Activated T-cell treated with anti-CD3 and anti-CD28 coated beads, Interleukin-2, amount 50 U/mL, for 48 hours (primary cell): Measurements from ENCODE around the gene ARL2BP.
A peak's percentile ranks its signal among the peaks of the same experiment; 100 is the strongest.

Experiments
- DNase-seq, 2 experiments: peaks; one replicate each; pipeline ENCODE4 v3.0.0-alpha.2; 2020

Gene ARL2BP

DNA sequence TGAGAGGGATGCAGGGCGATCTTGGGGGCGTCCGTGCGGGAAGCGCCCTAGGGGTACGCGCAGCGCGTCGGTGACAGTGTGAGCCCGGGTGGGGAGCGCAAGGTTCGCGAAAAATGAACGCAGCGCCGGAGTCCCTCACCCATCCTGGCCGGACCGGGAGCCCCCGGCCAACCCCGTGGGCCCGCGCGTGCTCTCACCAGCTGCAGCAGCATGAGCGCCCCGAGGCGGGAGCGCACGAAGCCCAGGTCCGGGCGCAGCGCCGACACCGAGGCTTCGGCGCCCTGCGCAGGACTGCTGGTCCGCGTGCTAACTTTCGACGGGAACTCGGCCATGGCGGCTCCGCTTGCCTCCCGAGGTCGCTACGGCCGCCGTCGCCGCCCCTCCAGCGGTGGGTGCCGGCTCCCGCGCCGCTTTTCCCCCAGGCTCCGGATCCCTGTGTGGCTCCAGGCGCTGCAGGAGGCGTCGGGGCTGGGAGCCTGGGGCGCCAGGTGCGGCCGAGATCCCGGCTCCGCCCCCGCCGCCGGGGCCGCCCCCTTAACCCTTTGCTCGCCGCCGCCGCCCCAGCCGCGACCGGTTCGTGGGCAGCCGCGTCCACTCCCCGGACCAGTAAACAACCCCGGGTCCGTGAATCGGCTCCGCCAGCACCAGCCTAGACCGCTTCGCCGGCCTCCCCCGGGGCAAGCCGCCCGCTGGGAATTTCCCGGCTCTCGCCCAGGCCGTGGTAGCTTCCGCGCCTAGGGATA is 39.3 kb downstream of the ARL2BP start, which contains the start of gene PLLP:
PLLP (minus strand) TSS at position 464 of the 743 bp plus-strand sequence; CDS start at position 332, 132 bp downstream.
- DNase-seq: peak; percentile 57 to 69

DNA sequence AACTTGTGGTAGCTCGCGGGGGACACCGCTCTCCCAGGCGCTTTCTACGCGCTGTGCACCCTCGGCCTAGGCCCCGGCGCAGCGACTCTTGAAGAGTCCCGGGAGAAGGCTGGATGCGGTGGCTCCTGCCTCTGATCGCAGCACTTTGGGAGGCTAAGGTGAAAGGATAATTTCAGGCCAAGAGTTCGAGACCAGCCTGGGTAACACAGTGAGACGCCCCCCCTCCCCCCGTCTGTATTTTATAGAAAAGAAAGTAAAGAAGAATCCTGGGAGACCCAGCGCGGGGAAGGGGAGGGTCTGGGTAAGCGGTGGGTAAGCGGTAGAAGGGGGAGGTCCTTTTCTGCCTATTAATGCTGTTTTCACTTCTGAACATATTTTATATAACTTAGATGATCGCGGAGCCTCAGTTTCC is 39.9 kb downstream of the ARL2BP start:
- peak in 1 of 2 experiments; percentile 48 for DNase-seq

DNA sequence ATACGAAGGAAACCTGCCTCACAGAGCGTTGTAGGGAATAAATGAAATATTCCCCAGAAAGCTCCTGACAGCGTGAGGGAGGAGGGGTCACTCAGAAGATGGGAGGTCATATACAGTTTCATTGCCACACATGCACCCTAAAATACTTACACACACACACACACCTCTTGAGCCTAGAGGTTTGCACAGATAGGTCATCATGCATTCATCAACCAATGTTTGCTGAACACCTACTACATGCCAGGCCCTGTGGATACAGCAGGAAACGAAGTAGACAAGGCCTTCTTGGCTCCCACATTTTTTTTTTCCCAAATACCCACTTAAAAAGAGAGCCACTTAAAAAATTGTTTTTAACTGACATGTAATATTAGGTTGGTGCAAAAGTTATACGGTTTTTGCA is 40.3 kb downstream of the ARL2BP start:
- no peak for DNase-seq

DNA sequence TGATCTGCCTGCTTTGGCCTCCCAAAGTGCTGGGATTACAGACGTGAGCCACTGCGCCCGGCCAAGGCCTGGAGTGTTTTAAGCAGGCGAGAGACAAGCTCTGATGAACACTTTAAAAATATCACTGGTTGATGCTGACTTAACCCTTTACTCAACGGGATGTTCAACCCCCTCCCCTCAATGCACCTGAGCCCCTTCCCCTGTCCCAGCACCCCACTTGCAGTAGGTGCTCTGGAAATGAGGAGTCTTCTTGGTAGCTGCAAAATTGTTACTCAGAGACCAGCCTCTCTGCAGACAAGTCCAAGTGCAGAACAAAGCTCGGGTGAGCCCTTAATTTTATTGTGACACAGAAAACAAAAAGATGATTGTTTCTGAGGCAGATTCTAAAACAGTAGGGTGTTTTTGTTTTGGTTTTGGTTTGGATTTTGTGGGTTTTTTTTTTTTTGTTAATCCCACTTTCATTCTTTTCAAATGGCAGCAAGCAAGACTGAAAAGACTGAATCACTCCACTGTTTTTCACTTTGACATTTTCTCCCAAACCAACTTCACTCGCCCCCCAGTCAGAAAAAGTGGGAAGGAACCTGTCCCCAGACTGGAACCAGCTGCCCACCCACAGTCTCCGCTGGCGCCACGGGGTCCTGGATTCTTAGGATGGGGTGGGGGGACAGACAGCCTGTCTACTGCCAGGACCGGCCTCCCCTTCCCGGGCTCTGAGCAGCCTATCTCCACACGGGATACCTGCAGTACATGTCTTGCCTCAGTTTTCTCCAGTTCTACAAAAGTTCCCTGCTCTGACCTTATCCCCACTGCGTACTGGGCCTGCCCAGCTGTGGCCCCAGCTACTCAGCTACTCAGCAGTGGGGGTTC is 44.6 kb downstream of the ARL2BP start:
- DNase-seq: no peak

DNA sequence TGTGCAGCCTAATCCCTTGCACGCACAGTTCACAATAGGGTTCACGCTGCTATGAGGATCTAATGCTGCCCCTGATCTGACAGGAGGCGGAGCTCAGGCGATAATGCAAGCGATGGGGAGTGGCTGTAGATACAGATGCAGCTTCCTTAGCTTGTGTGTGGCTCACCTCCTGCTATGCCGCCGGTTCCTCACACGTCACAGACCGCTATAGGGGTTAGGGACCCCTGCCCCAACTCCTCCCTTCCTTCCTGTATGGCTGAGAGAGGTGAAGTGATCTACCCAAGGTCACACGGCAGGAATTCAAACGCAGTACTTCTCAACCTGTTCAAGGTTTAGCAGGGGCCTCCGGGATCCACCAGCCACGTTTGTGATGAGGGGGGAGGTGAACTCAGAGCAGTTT is 52.8 kb downstream of the ARL2BP start:
- DNase-seq: peak; percentile 44 to 50

DNA sequence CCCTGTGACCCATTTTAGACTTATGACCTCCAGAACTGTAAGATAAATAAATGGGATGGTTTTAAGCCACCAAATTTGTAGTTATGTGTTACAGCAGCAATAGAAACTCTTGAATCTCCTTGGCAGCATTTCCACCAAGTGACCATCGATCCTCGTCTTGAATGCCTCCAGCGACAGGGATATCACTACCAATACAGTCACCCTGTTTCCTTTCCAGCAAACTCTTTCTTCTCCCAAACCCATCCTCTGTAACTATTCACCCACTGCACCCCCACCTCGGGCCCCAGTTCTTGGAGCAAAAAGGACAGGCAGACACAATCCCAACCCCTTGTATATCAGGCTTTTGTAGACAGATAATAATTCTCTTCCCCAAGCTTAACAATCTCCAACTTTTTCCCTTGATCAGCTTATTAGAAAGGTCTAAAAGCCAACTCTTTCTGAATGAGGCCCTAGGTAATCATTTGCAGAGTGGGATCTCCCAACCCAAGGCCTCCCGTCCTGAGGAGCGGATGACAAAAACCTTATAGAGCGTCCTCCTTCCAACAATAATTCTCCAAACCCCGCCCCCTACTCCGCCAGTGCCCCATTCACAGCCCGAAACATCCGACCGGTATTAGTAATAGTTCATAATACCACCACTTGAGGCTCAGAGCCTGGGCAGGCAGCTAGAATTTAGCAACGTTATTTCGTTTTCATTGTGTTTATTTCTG is 54.1 kb downstream of the ARL2BP start:
- DNase-seq: no peak

DNA sequence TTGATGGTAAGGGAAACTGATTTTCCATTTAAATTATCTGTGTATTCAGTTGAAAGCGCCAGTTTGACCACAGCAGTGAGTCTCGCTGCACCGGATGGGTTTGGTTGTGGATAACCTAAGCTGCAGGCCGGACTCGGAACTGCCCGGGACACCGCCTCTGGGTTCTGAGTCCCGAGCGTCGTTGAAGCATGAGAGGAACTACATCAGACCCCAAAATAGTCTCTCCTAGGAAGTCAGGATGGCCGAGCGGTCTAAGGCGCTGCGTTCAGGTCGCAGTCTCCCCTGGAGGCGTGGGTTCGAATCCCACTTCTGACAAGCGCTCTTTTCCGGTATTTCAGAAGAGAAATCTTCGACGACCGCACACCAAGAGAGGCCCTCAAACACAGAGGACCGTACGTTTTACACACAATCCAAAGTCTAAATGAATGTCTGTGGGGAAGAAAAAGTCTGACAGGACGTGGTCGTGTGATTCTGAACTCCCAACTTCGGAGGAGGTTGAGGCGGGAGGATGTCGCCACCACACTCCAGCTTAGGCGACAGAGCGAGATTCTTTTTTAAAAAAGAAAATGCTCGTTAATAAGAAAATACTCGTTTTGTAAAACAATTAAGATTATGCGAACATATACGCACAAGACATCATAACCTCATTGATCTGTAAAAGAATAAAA is 54.8 kb downstream of the ARL2BP start:
- DNase-seq: peak; percentile 90 to 91

DNA sequence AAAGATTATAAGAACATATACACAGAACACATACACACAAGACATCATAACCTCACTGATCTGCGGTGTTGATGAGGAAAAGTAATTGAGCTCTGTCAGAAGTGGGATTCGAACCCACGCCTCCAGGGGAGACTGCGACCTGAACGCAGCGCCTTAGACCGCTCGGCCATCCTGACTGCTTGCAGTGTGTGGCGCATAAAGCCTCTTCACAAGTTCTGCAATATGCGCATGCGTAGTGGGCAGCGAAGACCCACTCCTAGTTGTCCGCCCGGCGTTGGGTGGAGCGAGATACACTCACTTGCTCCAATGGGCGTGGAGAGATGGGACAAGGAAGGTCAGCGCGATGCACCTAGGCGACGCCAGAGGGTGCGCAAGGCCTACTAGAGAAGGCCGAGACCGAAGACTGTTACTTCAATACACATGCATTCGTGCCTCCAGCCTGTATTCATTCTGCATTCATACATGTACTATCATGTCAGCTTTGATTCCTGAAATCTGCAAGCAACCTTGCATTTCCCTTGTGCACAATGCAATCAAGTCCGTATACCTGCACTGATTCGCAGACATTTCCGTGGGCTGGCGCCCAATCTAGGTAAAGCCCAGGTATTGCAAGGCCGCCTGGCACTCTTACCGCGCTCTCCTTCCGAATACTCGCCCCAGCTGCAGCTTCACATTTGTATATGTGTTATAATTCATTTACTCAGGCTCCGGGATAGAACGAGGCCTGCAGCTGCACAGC is 55.5 kb downstream of the ARL2BP start:
- DNase-seq: peak; percentile 100

DNA sequence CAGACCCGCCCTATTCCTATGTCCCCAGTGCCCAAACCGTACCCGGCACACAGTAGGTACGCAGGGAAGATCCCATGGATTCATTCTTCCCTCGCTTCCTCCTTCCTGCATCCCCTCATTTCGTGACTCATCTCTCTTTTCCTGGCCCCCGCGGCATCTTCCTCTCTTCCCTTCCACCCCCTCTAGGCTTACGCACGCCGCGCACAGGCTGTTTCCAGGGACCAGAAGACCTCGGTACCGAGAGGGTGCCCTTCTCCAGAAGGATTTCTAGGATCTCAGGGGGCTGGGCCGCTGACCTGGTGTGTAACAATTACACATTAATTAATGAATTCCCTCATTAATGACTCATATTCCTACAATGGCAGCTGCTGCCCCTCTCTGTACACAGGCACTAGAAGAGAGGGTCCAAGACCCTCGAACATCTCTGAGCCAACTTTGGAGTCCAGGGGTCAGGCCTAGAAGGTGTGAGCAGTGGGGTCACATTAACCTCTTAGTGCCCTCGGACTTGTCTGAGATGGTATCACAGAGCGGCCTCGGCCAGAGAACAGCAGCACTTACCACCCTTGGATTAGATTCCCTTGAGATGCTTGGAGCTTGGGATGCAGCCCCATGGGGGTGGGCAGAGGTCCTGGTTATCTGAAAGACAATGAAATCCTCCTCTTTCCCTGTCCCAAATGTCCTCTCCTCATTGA is 56.2 kb downstream of the ARL2BP start:
- no peak for DNase-seq
